WTC11 (cell line): ENCODE data around the gene CELF4. TPM values are rescaled to one million over a fixed set of nuclear protein-coding genes. Genes with fewer than 3 reads are reported as not detected.

Experiments
- ATAC-seq: fragments of 200-7000 bp; cut with Tn5 transposase; 2 replicates; pipeline ENCODE4 v1.10.0; 2021; ENCODE audit warnings: mild to moderate bottlenecking, moderate library complexity
- CTCF ChIA-PET: fragments of 300-600 bp; sonication (Branson Sonifier 250); formaldehyde crosslinking; loops from one replicate; lab custom pipeline; 2021; ENCODE audit warnings: antibody characterized with exemption; lab: Charles Lee
- POLR2A ChIA-PET: fragments of 350-600 bp; sonication (Branson Sonifier 250); formaldehyde crosslinking; loops from one replicate; lab custom pipeline; 2021; ENCODE audit warnings: antibody characterized with exemption; lab: Charles Lee
- DNase-seq: peaks from one replicate; pipeline ENCODE4 v3.0.0; 2021; ENCODE audit warnings: low spot score
- H3K27ac Mint-ChIP-seq: 2 replicates; pipeline ENCODE4 v1.8.0; 2021; ENCODE audit warnings: mixed read lengths
- H3K27me3 Mint-ChIP-seq: 2 replicates; pipeline ENCODE4 v1.8.0; 2021; ENCODE audit warnings: low read depth, mild to moderate bottlenecking, moderate library complexity, mixed read lengths
- H3K36me3 Mint-ChIP-seq: 2 replicates; pipeline ENCODE4 v1.8.0; 2021; ENCODE audit warnings: mixed read lengths
- H3K4me1 Mint-ChIP-seq: 2 replicates; pipeline ENCODE4 v1.8.0; 2022; ENCODE audit warnings: mixed read lengths
- H3K4me3 Mint-ChIP-seq: 2 replicates; pipeline ENCODE4 v1.8.0; 2021; ENCODE audit warnings: mild to moderate bottlenecking, moderate library complexity, mixed read lengths
- H3K9me3 Mint-ChIP-seq: 2 replicates; pipeline ENCODE4 v1.8.0; 2021; ENCODE audit warnings: mixed read lengths
- AFF4 ChIP-seq: sonication (generic); formaldehyde crosslinking; IDR thresholded peaks from 2 replicates; pipeline ENCODE4 v1.8.1; 2023; ENCODE audit warnings: mild to moderate bottlenecking, missing genetic modification reagents, borderline replicate concordance
- ARID4B ChIP-seq: sonication (generic); formaldehyde crosslinking; IDR thresholded peaks from 2 replicates; pipeline ENCODE4 v1.8.0; 2023; ENCODE audit warnings: missing genetic modification reagents, mild to moderate bottlenecking, borderline replicate concordance
- CTCF ChIP-seq: fragments of 200-600 bp; IDR thresholded peaks from 2 replicates; pipeline ENCODE4 v1.8.0; 2022; ENCODE audit warnings: antibody characterized with exemption
- E2F1 ChIP-seq: sonication (generic); formaldehyde crosslinking; IDR thresholded peaks from 2 replicates; pipeline ENCODE4 v1.8.0; 2022; ENCODE audit warnings: mild to moderate bottlenecking, missing genetic modification reagents
- ELF4 ChIP-seq: sonication (generic); formaldehyde crosslinking; IDR thresholded peaks from 2 replicates; pipeline ENCODE4 v1.8.1; 2022; ENCODE audit warnings: low read depth, mild to moderate bottlenecking, moderate library complexity, missing genetic modification reagents
- ERG ChIP-seq: fragments of 250-450 bp; sonication (Bioruptor Pico); IDR thresholded peaks from 2 replicates; pipeline ENCODE4 v1.8.0; 2021; ENCODE audit warnings: mild to moderate bottlenecking
- FOXJ3 ChIP-seq: sonication (generic); formaldehyde crosslinking; IDR thresholded peaks from 2 replicates; pipeline ENCODE4 v1.9.0; 2021; ENCODE audit warnings: missing genetic modification reagents, mild to moderate bottlenecking, borderline replicate concordance
- FOXK1 ChIP-seq: sonication (generic); formaldehyde crosslinking; IDR thresholded peaks from 2 replicates; pipeline ENCODE4 v1.8.0; 2022; ENCODE audit warnings: mild to moderate bottlenecking, moderate library complexity, missing genetic modification reagents
- FOXP1 ChIP-seq: sonication (generic); formaldehyde crosslinking; IDR thresholded peaks from 2 replicates; pipeline ENCODE4 v1.8.0; 2022; ENCODE audit warnings: missing genetic modification reagents, mild to moderate bottlenecking, moderate library complexity, borderline replicate concordance
- IRF1 ChIP-seq: sonication (generic); formaldehyde crosslinking; IDR thresholded peaks from 2 replicates; pipeline ENCODE4 v1.8.0; 2023; ENCODE audit warnings: missing genetic modification reagents
- IRF2 ChIP-seq: sonication (generic); formaldehyde crosslinking; IDR thresholded peaks from 2 replicates; pipeline ENCODE4 v1.8.0; 2022; ENCODE audit warnings: low read depth, missing genetic modification reagents, borderline replicate concordance
- RORB ChIP-seq: fragments of 250-450 bp; sonication (Bioruptor Pico); IDR thresholded peaks from 2 replicates; pipeline ENCODE4 v1.9.0; 2021; ENCODE audit warnings: mild to moderate bottlenecking
- SP1 ChIP-seq: sonication (generic); formaldehyde crosslinking; conservative IDR thresholded peaks from 2 replicates; pipeline ENCODE4 v1.8.1; 2022; ENCODE audit warnings: missing genetic modification reagents
- ZBTB21 ChIP-seq: sonication (generic); formaldehyde crosslinking; IDR thresholded peaks from 2 replicates; pipeline ENCODE4 v1.8.1; 2023; ENCODE audit warnings: mild to moderate bottlenecking, missing genetic modification reagents, borderline replicate concordance
- ZNF423 ChIP-seq: fragments of 250-450 bp; sonication (Bioruptor Pico); IDR thresholded peaks from 2 replicates; pipeline ENCODE4 v2.1.2; 2022; ENCODE audit warnings: mild to moderate bottlenecking, moderate library complexity
- ZNF532 ChIP-seq: fragments of 250-450 bp; sonication (Bioruptor Pico); IDR thresholded peaks from 2 replicates; pipeline ENCODE4 v1.9.0; 2021; ENCODE audit warnings: mild to moderate bottlenecking, borderline replicate concordance
- ZNF671 ChIP-seq: fragments of 250-450 bp; sonication (Bioruptor Pico); IDR thresholded peaks from 2 replicates; pipeline ENCODE4 v1.8.0; 2021; ENCODE audit warnings: mild to moderate bottlenecking
- ZSCAN18 ChIP-seq: fragments of 250-450 bp; sonication (Bioruptor Pico); IDR thresholded peaks from 2 replicates; pipeline ENCODE4 v2.1.2; 2022; ENCODE audit warnings: mild to moderate bottlenecking, moderate library complexity
- total RNA-seq: library from RNA; stranded (reverse); gene quantifications from 3 replicates; pipeline ENCODE4 v1.2.3, GENCODE V29; 2021

Gene CELF4
- total RNA-seq, 1 experiment from 2014 or later = 2.9 TPM

- no peaks in the 10 kb centered on the region for H3K4me1 Mint-ChIP-seq
- peaks cover 6% of the 10 kb centered on the region for H3K27me3 Mint-ChIP-seq
- no peaks in the 10 kb centered on the region for H3K9me3 Mint-ChIP-seq
- H3K36me3 Mint-ChIP-seq = no peaks in the 10 kb centered on the region
- H3K4me3 Mint-ChIP-seq = no peak overlapping the region
- H3K27ac Mint-ChIP-seq = no peak overlapping the region
- no peak for DNase-seq
- POLR2A ChIA-PET = no interaction called here
- CTCF ChIA-PET = no interaction called here
- no peak for ATAC-seq
- TF ChIP-seq FOXP1 (CRISPR knock-in tag) (no peak), ZSCAN18 (CRISPR knock-in tag) (no peak), SP1 (CRISPR knock-in tag) (no peak), CTCF (no peak), ZNF671 (CRISPR knock-in tag) (no peak), ZNF423 (CRISPR knock-in tag) (no peak), ERG (CRISPR knock-in tag) (no peak), FOXJ3 (CRISPR knock-in tag) (no peak), ELF4 (CRISPR knock-in tag) (no peak), AFF4 (no peak), IRF1 (CRISPR knock-in tag) (no peak), RORB (CRISPR knock-in tag) (no peak), ZNF532 (CRISPR knock-in tag) (no peak), IRF2 (CRISPR knock-in tag) (no peak), E2F1 (no peak), FOXK1 (CRISPR knock-in tag) (no peak), ARID4B (CRISPR knock-in tag) (no peak), ZBTB21 (CRISPR knock-in tag) (no peak)
Measured at GRCh38 chr18:37611614-37612279, 46.1 kb upstream of the CELF4 start.
